ENCODE data around the gene HOXB6. TPM values are rescaled to one million over a fixed set of nuclear protein-coding genes. Genes with fewer than 3 reads are reported as not detected.

The HOXB6 gene
- polyA plus RNA-seq, 3 donors = not detected

GRCh38 chr17:48571024-48571818 lies 33.6 kb downstream of the HOXB6 start:
- H3K27ac ChIP-seq (ENCODE audit: low read depth in 1 of 2, low read length in 2 of 2) = no peak overlapping the region
- H3K27me3 Mint-ChIP-seq (ENCODE audit: low read depth in 3 of 3) = peaks cover 11 to 48% (median 35%) of the 10 kb centered on the region in 3 donors
- peak overlapping the region in 1 of 2 donors; percentile 1 for H3K4me3 Mint-ChIP-seq

DNA sequence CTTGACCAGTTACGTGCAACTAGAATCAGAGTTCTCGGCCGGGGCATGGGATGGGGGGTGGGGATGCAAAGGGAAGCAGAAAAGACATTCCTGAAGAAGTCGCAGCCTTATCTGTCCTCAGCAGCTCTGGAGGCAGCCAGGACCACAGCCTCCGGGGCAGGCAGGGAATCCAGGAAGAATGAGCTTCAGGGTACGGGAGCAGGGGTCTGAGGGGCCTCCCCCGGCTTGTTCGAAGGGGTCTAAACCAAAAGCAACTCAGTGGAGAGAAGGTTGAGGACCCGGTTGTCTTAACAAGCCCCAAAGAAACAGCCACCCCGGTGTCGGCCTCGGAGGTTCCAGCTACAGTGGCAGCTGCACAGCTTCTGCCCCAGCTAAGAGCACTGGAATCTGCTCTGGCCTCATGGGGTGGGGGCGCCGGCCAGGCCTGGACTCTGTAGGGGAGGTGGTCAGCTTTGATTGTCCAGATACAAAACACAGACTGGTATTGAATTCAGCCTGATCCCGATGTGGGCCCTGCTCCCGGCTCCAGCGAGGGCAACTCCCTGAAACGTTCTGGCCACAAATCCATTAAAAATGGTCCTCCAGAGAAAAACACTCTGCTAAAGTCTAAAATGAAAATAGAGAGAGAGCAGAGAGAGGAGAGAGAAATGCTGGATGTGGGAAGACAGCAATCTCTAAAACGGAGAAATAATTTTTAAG lies 34.3 kb downstream of the HOXB6 start:
- no peaks in the 10 kb centered on the region for H3K36me3 ChIP-seq (replicated peaks in 1 of 2; ENCODE audit: control insufficient read depth in 1 of 2, insufficient read depth in 2 of 2, low read length in 2 of 2)
- peaks cover 59 to 96% of the 10 kb centered on the region in 2 donors for H3K27me3 ChIP-seq (ENCODE audit: control insufficient read depth in 2 of 2, insufficient read depth in 2 of 2, low read length in 2 of 2)
- H3K4me3 Mint-ChIP-seq = peak overlapping the region in 1 of 2 donors; percentile 29
- no peak overlapping the region for H3K4me3 ChIP-seq (replicated peaks in 1 of 3; ENCODE audit: low read depth in 2 of 3, low read length in 3 of 3)
- H3K27me3 Mint-ChIP-seq (ENCODE audit: low read depth in 3 of 3) = peaks cover 5 to 43% (median 29%) of the 10 kb centered on the region in 3 donors
- no peak overlapping the region for H2AFZ ChIP-seq (ENCODE audit: insufficient read depth, low read depth, low read length, poor library complexity, severe bottlenecking)
- peaks cover 2 to 6% of the 10 kb centered on the region in 2 donors for H3K36me3 Mint-ChIP-seq
- H3K27ac Mint-ChIP-seq = peak overlapping the region in 1 of 7 donors; percentile 16
- no peaks in the 10 kb centered on the region for H3K79me2 ChIP-seq (ENCODE audit: insufficient read depth, low read length)
- H3K9me3 ChIP-seq (replicated peaks in 1 of 2; ENCODE audit: control insufficient read depth in 1 of 2, insufficient read depth in 1 of 2, low read length in 2 of 2) = no peaks in the 10 kb centered on the region
- no peak for DNase-seq
- 58% methylated on average over 13 of the region's 19 CpGs for WGBS (ENCODE audit: insufficient coverage)
- peaks cover 8% of the 10 kb centered on the region for H3K4me1 Mint-ChIP-seq
- peaks cover 0 to 6% (median 2%) of the 10 kb centered on the region in 7 donors for H3K9me3 Mint-ChIP-seq
- no peaks in the 10 kb centered on the region for H4K20me1 ChIP-seq (ENCODE audit: insufficient read depth, low read length)
- TF ChIP-seq, protein P1, sequence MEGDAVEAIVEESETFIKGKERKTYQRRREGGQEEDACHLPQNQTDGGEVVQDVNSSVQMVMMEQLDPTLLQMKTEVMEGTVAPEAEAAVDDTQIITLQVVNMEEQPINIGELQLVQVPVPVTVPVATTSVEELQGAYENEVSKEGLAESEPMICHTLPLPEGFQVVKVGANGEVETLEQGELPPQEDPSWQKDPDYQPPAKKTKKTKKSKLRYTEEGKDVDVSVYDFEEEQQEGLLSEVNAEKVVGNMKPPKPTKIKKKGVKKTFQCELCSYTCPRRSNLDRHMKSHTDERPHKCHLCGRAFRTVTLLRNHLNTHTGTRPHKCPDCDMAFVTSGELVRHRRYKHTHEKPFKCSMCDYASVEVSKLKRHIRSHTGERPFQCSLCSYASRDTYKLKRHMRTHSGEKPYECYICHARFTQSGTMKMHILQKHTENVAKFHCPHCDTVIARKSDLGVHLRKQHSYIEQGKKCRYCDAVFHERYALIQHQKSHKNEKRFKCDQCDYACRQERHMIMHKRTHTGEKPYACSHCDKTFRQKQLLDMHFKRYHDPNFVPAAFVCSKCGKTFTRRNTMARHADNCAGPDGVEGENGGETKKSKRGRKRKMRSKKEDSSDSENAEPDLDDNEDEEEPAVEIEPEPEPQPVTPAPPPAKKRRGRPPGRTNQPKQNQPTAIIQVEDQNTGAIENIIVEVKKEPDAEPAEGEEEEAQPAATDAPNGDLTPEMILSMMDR (IDR thresholded peaks at IDR 0.05) = no peak
- H3K27ac ChIP-seq (ENCODE audit: low read depth in 1 of 2, low read length in 2 of 2) = no peak overlapping the region
- intact Hi-C loops (cut with micrococcal nuclease) = no loop called here
- no peak overlapping the region for H3K4me2 ChIP-seq (replicated peaks; ENCODE audit: extremely low read depth, low read length, poor library complexity, severe bottlenecking)
- no peak overlapping the region for H3K9ac ChIP-seq (ENCODE audit: insufficient read depth, low read length, poor library complexity, severe bottlenecking)
- H3K4me1 ChIP-seq (ENCODE audit: control insufficient read depth in 1 of 2, insufficient read depth in 2 of 2, low read length in 2 of 2) = peaks cover 0 to 4% of the 10 kb centered on the region in 2 donors

More at GRCh38 chr17:48571024-48571818, 33.6 kb downstream of the HOXB6 start:
- 76% methylated on average over 15 of the region's 26 CpGs for WGBS (ENCODE audit: insufficient coverage)
- H3K79me2 ChIP-seq (ENCODE audit: insufficient read depth, low read length) = no peaks in the 10 kb centered on the region
- Mint-ChIP-seq H3K36me3 (peaks cover 2 to 6% of the 10 kb centered on the region in 2 donors), H3K9me3 (peaks cover 0 to 10% (median 2%) of the 10 kb centered on the region in 7 donors), H3K4me1 (peaks cover 15% of the 10 kb centered on the region), H3K27ac (no peak overlapping the region)
- no peak overlapping the region for H3K9ac ChIP-seq (ENCODE audit: insufficient read depth, low read length, poor library complexity, severe bottlenecking)
- intact Hi-C loops (cut with micrococcal nuclease) = no loop called here
- H3K4me2 ChIP-seq (replicated peaks; ENCODE audit: extremely low read depth, low read length, poor library complexity, severe bottlenecking) = no peak overlapping the region
- TF ChIP-seq, protein P1 (IDR thresholded peaks at IDR 0.05) = no peak
- no peaks in the 10 kb centered on the region for H3K36me3 ChIP-seq (replicated peaks in 1 of 2; ENCODE audit: control insufficient read depth in 1 of 2, insufficient read depth in 2 of 2, low read length in 2 of 2)
- no peaks in the 10 kb centered on the region for H3K9me3 ChIP-seq (replicated peaks in 1 of 2; ENCODE audit: control insufficient read depth in 1 of 2, insufficient read depth in 1 of 2, low read length in 2 of 2)
- no peaks in the 10 kb centered on the region for H4K20me1 ChIP-seq (ENCODE audit: insufficient read depth, low read length)
- no peak overlapping the region for H2AFZ ChIP-seq (ENCODE audit: insufficient read depth, low read depth, low read length, poor library complexity, severe bottlenecking)
- H3K27me3 ChIP-seq (ENCODE audit: control insufficient read depth in 2 of 2, insufficient read depth in 2 of 2, low read length in 2 of 2) = peaks cover 56 to 96% of the 10 kb centered on the region in 2 donors
- peaks cover 6 to 11% of the 10 kb centered on the region in 2 donors for H3K4me1 ChIP-seq (ENCODE audit: control insufficient read depth in 1 of 2, insufficient read depth in 2 of 2, low read length in 2 of 2)
- H3K4me3 ChIP-seq (replicated peaks in 1 of 3; ENCODE audit: low read depth in 2 of 3, low read length in 3 of 3) = no peak overlapping the region
- DNase-seq = no peak

Data from CD14-positive monocyte (primary cell).